DMS 273 (cell line): ENCODE measurements around the gene MGAT5.

Experiments
- DNase-seq: peaks from one replicate; lab custom pipeline; 2025; ENCODE audit not compliant: unreplicated experiment; lab: John Stamatoyannopoulos, UW

Gene MGAT5

DNA sequence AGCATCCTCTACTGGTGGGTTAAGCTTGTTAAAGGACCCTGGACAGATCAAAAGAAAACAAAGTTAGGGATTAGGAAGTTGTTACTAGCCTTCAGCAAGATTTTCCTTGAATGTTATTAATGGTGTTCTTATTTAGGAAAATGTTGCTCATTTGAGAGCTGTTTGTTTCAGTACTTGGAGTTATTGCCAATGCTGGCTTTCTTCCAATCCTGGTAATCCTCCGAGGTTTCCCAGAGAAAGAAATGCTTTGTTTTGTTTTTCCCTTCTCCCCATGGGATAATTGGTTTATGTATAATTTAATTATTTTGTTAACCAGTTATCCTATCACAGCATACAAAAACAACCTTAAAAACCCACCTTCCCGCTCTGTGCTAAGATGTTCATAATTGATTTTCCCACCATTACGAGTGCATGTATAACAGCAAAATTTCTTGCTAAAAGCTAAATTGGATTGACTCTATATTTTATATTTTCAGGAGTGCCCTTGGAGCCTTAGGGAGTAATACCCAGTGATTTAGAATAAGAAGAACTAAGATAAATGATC is 79.8 kb downstream of the MGAT5 start:
- peak; percentile 43 for DNase-seq

DNA sequence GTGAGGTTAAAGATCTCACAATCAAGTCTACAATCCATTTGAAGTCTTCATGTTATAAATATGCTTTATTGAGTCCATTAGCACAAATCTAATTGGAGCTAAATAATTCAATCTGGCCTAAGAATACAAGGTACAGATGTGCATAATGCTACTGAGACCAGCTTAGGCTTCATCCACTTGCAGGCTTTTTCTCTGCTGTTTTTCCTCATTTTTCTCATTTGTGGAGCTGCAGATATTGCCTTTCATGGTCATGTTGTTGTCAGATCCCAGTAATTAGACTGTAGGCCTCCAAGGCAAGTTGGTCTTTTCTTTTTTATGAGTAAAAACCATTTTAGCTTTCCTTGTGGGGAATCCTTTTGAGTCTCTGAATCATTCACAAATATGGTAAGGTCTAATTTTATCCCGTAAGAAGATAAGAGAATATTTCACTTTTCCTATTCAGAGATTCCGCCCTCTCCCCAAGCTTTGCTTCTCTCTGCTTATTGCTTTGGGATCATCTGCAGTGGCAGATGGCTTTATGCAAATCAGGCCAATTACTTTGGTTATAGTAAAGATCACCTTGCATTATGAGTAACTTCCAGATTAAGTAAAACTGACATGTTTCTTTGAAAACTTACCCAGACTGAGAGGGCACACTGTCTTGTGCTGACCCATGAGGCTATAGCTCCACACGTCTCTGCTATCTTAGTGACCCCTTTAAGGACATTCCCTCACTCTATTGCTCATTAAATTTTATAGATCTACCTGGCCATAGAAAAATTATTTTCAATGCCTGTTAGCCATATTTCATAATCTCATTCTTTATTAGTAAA is 80.9 kb downstream of the MGAT5 start:
- DNase-seq: peak; percentile 65

DNA sequence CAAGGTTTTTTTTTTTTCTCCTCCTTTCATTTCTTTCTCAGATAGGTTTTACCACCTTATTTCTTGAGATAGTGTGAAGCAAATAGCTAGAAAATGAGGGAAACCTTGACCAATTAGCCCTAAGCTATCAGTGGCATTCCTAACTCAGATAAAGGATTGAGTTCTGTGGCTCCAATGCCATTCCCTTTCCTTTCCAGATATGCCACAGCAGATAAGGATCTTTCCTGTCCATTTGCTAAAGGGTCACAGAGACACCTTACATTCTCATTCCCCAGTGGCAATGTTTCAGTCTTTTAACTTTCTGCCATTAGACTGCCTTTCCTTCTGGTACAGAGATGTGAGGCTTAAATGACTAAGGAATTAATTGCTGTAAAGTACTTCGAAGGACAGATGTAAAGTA is 81.7 kb downstream of the MGAT5 start:
- no peak for DNase-seq

DNA sequence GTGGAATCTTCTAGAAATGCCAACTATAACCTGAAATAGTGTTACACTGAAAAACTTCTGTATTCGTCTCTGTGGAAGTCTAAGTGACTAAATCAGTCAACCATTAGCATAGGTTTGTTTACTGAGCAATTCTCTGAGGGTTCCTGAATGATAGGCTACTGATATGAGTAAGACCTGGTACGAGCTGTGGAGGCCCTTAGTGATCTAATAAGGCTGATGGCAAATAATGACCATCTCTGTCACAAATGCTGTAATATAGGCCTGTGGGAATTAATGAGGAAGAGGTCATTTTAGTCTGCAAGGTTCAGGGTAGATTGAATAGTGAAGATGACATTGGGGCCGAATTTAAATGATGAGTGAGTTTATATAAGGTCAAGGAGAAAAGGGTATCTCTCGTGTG is 82.5 kb downstream of the MGAT5 start:
- peak; percentile 10 for DNase-seq

DNA sequence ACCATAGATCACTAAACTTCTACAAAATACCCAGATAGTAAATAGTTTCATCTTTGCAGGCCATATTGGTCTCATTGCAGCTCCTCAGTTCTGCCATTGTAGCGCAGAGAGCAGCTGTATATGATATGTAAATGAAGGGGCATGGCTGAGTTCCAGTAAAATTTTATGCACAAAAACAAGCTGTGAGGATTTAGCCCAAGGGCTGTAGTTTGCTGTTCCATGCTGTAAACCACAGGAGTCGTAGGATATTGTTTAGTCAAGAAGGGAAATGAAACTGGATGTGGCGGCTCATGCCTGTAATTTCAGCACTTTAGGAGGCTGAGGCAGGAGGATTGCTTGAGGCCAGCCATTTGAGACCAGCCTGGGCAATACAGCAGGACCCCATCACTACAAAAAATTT is 83.0 kb downstream of the MGAT5 start:
- peak; percentile 24 for DNase-seq

DNA sequence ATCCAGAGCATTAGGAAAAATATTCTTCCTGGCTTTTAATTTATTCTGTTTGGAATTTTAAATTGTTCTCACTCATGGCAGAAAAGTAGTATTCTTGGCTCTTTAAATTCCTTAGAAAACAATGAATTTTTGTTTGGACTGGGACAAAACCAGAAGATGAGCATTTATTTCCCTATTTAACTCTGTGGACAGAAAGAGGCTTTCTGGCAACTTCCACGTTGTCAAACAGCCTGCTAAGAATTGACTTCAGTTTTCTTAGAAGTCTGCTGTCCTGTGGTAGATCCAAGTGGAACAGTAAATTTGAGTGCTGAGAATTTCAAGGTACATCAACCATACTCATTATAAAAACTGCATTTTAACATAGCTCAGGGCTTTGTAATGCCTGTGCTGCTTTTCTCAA is 83.8 kb downstream of the MGAT5 start:
- DNase-seq: no peak

DNA sequence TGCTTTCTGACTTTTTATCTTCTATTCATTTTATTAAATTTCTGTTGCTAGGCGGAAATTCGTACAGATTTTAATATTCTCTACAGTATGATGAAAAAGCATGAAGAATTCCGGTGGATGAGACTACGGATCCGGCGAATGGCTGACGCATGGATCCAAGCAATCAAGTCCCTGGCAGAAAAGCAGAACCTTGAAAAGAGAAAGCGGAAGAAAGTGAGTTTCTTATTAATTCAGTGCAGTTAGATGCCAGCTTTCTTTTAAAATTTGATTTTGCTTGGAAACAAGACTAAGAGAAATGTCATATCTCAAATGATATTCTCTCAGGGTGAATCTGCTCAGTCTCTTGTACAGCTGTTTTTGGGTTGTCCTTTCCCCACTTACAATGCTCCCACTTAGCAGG is 84.3 kb downstream of the MGAT5 start:
- DNase-seq: no peak

DNA sequence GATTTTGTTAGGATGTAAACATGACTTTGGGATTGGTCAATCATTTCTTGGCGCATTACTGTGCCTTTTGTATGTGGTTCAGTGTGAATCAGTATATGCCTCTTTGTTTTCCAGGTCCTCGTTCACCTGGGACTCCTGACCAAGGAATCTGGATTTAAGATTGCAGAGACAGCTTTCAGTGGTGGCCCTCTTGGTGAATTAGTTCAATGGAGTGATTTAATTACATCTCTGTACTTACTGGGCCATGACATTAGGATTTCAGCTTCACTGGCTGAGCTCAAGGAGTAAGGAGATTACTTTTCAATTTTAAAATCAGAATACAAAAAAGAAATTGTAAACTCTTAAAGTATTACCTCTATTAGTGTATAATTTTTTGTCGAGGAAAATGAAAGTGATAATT is 87.6 kb downstream of the MGAT5 start:
- DNase-seq: no peak

DNA sequence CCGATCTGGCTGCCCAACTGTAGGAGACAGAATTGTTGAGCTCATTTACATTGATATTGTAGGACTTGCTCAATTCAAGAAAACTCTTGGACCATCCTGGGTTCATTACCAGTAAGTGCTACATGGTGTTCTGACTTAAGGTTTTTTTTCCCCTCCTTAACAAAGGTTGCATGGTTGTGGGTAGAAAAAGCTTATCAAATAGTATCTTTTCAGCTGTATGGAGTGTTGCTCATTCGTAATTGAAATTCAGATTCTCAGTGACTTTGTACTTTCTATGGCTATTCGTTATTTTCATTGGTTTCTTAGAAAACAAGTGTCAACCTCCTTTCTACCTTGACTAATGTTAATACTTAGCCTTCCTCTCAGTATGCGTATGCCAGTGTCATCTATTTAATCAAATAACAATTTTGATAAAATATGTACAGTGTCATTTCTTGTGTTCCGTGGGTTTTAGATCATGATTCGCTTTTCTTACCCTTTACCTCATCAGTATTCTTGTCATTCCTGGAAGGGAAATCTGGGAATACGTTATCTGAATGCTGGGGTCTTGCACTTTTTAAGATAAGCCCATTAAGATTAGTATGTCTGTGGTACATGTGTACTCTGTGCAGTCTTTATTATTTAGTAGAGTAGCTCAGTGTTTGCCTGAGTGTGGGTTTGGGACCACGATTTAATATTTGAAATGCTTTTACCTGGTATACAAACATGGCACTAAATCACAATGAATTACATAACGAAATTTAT is 91.3 kb downstream of the MGAT5 start:
- no peak for DNase-seq

DNA sequence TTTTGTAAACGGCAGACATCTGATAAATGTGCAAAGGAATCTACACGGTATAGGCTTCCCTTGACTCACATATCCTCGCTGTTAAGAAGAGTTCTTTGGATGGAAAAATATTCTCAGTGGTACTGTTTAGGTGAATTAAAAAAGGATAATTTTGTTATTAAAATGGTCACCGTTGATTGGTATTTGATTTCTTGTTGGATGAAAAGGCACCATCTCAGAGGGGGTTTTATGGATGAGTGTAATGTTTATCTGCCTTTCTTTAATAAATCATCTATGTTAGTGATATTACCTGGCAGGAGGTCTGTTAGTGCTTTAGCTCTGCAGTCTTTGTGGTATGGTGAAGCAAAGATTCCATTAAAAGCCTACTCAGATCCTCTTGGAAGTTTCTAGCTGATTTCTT is 92.3 kb downstream of the MGAT5 start:
- DNase-seq: no peak

DNA sequence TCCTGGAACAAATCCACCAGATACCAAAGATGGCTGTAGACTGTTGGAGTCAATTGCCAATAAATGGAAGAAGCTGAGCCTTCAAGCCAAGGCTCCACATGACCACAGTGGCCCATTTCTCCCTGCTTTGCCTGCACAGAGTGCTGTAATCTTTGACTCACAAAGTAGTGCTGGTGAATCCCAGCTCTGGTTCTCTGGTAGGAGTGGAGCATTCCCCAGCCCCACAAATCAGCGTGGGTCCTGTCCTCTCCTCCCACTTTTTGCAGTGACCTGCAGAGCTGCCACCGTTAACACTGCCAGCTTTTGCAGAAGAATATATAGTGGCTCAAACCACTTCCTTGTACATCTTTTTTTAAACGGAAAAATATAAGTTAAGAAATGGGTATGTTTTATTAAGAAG is 93.9 kb downstream of the MGAT5 start:
- no peak for DNase-seq

DNA sequence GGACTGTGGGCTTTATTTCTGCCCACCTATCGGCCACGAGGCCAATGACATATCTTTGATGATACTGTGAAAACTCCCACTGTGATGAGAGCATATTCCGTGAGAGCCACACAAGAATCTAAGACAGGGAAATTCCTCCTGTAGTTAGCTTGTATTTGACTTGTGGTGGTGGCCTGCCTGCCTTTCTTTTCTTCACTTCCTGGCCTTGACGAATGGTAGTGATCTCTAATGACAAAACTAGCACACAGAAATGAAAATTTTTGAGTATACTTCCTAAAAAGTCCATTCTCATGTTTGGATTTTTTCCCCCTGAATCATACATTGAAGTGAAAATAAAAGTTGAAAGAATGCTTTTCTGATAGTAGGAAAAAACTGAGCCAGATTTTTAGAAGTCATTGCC is 94.4 kb downstream of the MGAT5 start:
- no peak for DNase-seq

DNA sequence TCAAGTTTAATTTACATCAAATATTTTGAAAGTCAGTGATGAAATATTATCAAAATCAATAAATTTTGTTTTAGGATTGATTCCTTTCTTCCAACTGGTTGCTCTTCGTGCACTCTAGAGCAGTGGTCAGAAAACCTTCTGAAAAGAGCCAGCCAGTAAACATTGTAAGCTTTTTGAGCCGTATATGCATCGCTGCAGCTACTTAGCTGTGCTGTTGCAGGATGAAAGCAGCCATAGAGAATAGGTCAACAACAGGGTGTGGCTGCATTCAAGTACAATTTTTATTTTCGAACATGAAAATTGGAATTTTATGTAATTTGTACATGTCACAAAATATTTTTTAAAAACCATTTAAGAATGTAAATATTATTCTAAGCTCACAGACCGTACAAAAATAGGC is 94.9 kb downstream of the MGAT5 start:
- DNase-seq: no peak

DNA sequence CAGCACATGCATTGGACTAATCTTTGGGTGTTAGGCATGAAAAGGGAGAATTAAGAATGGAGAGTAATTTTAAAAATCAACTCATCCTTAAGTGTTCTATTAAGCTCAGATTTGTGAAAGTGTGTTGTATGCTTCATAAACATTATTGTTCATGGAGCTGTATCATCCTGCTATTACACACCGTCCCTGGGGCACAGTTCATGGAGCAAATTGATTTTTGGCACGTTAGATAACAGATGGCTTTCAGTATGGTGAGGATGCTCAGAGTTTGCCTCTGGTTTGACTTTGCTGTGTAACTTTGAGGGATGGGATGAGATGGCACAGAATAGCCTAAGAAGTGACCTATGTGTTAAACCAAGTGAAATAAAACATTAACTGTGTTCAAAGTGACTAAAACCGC is 97.1 kb downstream of the MGAT5 start:
- peak; percentile 30 for DNase-seq

DNA sequence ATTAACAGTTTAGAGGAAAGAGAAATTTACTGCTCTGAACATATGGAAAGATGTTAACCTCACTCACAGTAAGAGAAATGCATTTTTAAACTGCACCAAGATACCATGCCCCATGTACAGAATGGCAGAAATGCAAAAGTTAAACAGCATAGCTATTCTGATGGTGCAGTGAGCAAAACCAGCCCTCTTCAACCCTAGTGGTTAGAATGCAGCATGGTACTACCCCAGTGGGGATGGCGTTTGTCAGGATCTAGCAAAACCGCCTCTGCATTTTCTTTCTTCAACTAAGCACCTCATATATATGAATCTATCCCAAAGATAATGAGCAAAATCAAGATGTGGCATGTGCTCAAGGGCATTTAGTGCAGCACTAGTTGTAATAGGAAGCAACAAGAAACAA is 98.0 kb downstream of the MGAT5 start:
- no peak for DNase-seq

DNA sequence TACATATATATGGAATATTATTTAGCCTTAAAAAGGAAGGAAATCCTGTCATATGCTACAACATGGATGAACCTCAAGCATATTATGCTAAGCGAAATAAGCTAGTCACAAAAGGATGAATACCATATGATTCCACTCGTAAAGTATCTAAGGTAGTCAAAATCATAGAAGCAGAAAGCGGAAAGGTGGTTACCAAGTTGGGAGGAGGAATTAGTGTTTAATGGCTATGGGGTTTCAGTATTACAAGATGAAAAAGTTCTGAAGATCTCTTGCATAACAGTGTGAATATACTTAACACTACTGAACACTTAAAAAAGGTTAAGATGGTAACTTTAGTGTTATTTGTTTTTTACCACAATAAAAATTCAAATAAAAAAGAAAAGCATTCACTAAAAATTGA is 99.0 kb downstream of the MGAT5 start:
- no peak for DNase-seq

DNA sequence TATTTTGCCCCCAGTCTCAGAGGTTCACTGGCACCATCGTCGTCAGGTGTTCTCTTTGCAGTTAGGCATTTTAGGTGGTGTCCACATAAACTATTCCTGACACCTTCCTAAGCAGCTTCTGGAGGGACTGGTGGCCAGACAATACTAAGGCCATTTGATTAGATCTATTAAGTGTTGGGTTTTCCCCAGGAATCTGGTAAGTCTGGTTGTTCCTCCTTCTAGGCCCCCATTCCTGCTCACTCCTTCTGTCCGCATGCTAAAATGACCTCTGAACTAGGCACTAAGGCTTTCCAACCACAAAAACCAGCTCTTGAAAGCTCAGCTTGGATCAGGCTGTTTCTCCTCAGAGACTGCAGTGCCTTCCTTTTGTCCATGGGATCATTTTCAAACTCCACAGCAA is 100.7 kb downstream of the MGAT5 start:
- no peak for DNase-seq

DNA sequence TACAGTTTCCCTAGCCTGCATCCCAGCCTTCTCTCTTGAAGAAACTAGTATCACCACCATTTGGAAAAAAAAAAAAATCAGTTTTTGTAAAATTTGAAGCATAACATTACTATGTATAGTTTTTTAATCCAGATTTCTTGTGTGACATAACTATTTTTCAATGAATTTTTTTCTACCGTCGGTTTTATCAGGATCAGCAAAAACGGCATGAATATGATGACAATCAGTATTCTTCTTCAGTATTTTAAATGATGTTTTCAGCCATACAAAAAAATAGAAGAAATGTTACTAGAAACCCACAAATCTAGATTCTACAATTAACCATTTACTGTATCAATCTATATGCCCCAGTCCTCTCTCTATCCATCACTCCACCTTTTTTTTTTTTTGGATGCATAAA is 103.9 kb downstream of the MGAT5 start:
- DNase-seq: no peak

DNA sequence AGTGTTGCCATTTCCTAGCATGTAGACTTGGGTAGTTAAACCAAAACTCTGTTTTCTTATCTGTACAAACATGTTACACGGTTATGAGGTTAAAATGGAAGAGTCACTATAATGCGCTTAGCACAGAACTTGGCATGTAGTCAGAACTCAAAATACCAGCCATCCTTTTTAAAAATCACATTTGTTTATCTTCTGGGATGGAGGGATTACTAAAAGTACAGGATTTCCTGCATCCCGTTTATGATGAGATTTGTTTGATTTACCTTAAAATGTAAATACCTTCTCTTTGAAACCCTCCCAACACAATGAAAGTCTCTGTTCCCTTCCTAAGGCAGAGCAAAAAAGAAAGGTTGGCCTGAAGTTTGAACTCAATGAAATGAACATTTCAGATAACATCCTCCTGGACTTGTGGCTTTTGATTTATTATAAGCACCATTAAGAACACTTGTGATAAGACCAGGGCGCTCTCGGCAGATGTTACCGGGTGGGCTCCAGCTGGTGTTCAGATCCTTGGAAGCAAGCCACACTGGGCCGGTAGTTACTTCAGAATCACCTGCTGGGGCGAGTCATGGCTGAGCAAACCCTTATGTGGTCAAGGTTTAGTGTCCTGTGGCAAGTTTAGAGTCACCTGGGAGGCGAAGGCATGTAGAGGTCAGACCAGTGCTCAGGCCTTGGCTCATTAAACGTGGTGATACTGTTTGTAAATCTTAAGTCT is 105.7 kb downstream of the MGAT5 start:
- peak; percentile 94 for DNase-seq

DNA sequence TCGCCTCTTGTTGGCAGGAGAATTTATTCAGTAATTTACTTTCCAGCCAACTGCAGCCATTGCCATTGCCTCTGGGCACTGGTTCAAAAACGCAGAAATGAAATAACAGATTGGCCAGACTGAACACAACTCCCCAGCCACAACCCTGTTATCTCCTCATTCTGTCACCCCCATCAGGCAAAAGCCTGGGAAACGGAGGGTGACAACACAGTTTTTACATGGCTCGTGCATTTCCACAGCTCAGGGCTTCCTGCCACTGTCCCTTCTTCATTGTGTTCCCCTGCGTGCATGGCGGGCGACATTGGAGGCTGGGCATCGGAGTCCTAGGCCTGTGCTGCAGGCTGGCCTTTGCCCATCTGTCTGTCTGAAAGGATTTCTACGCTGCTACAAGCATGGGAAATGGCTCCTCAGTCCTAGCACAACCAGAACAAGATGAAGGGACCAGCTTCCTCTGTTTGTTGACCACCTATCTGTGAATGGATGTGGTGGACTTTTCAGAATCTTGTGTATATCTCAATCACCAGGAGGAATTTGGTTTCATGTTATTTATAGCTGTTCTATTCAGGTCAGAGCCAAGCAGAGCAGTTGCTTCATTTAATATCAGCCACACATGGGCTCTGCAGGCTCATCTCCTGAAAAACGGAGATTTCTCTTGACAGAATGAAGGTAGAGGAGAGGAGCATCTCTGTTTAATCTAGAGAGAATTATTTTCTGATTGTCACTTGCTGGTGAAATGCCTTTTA is 107.0 kb downstream of the MGAT5 start:
- DNase-seq: peak; percentile 93

DNA sequence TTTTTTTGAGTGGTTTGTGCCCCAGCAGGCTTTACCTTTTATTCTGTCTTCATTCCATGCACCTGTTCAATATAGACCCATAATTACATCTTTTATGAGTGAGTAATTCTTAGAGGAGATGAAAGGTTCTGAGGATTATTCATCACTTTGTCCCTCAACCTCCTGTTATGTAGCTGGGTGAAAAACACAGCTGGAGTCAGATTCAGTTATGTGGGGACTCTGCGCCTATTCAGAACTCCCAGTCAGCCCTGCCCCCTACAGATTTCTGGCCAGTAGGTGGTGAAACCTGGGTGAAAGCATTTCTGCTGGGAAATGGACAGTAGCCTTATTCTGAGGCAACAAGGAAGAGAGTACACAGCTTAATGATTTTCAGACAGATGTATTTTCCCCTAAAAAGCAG is 107.8 kb downstream of the MGAT5 start:
- DNase-seq: no peak
